Parathyroid adenoma (tissue), 2 donors: ENCODE measurements around the gene KRT77.

Experiments
- H2AFZ ChIP-seq: fragments of 300-600 bp; sonication (generic); one replicate; pipeline ENCODE4 v1.7.0; 2017; ENCODE audit warnings: antibody characterized with exemption, mild to moderate bottlenecking
- H3K27ac ChIP-seq: fragments of 300-600 bp; sonication (generic); one replicate; pipeline ENCODE4 v1.7.0; 2017
- H3K27me3 ChIP-seq: fragments of 300-600 bp; sonication (generic); one replicate; pipeline ENCODE4 v1.7.0; 2017; ENCODE audit warnings: low read length; ENCODE audit not compliant: control insufficient read depth, insufficient read depth
- H3K36me3 ChIP-seq: fragments of 300-600 bp; sonication (generic); one replicate; pipeline ENCODE4 v1.7.0; 2017; ENCODE audit warnings: low read length; ENCODE audit not compliant: control insufficient read depth, insufficient read depth
- H3K4me1 ChIP-seq: fragments of 300-600 bp; sonication (generic); one replicate; pipeline ENCODE4 v1.7.0; 2017; ENCODE audit warnings: control low read depth
- H3K4me2 ChIP-seq: fragments of 300-600 bp; sonication (generic); one replicate; pipeline ENCODE4 v1.7.0; 2017; ENCODE audit warnings: low read length
- H3K4me3 ChIP-seq: fragments of 300-600 bp; sonication (generic); one replicate; pipeline ENCODE4 v1.7.0; 2017; ENCODE audit warnings: low read depth, low read length
- H3K79me2 ChIP-seq: fragments of 300-600 bp; sonication (generic); one replicate; pipeline ENCODE4 v1.7.0; 2017; ENCODE audit warnings: control low read depth
- H3K9ac ChIP-seq: fragments of 300-600 bp; sonication (generic); one replicate; pipeline ENCODE4 v1.7.0; 2017; ENCODE audit warnings: mild to moderate bottlenecking
- H3K9me3 ChIP-seq: fragments of 300-600 bp; sonication (generic); one replicate; pipeline ENCODE4 v1.7.0; 2017; ENCODE audit warnings: low read length; ENCODE audit not compliant: control insufficient read depth
- TF ChIP-seq, protein P1 (sequence below): fragments of 300-600 bp; sonication (generic); IDR thresholded peaks from one replicate; pipeline ENCODE4 v1.7.0; 2017; ENCODE audit warnings: antibody characterized with exemption, mild to moderate bottlenecking
- donor health status: primary hyperparathyroidism.

Gene KRT77

GRCh38 chr12:52655251-52655650 lies 48.1 kb downstream of the KRT77 start:
- Histone ChIP-seq H3K9ac (no peak overlapping the region), H3K4me1 (no peaks in the 10 kb centered on the region), H3K4me3 (no peak overlapping the region), H2AFZ (no peak overlapping the region), H3K9me3 (no peaks in the 10 kb centered on the region), H3K27me3 (no peaks in the 10 kb centered on the region), H3K27ac (no peak overlapping the region), H3K4me2 (no peak overlapping the region), H3K36me3 (no peaks in the 10 kb centered on the region), H3K79me2 (no peaks in the 10 kb centered on the region)
- TF ChIP-seq, protein P1, sequence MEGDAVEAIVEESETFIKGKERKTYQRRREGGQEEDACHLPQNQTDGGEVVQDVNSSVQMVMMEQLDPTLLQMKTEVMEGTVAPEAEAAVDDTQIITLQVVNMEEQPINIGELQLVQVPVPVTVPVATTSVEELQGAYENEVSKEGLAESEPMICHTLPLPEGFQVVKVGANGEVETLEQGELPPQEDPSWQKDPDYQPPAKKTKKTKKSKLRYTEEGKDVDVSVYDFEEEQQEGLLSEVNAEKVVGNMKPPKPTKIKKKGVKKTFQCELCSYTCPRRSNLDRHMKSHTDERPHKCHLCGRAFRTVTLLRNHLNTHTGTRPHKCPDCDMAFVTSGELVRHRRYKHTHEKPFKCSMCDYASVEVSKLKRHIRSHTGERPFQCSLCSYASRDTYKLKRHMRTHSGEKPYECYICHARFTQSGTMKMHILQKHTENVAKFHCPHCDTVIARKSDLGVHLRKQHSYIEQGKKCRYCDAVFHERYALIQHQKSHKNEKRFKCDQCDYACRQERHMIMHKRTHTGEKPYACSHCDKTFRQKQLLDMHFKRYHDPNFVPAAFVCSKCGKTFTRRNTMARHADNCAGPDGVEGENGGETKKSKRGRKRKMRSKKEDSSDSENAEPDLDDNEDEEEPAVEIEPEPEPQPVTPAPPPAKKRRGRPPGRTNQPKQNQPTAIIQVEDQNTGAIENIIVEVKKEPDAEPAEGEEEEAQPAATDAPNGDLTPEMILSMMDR: no peak

GRCh38 chr12:52651726-52652261 lies 51.5 kb downstream of the KRT77 start, which contains the start of gene KRT2:
Gene KRT2, minus strand, starts transcription at chr12:52652211. Its CDS starts 69 bp downstream, at chr12:52652142.
- Histone ChIP-seq H3K27me3 (no peaks in the 10 kb centered on the region), H2AFZ (no peak within 1 kb of the TSS), H3K4me2 (no peak within 1 kb of the TSS), H3K4me1 (no peaks in the 10 kb centered on the region), H3K27ac (no peak within 1 kb of the TSS), H3K9me3 (no peaks in the 10 kb centered on the region), H3K36me3 (no peaks in the 10 kb centered on the region), H3K4me3 (no peak within 1 kb of the TSS), H3K79me2 (no peaks in the 10 kb centered on the region), H3K9ac (no peak within 1 kb of the TSS)
- TF ChIP-seq, protein P1: no peak

DNA sequence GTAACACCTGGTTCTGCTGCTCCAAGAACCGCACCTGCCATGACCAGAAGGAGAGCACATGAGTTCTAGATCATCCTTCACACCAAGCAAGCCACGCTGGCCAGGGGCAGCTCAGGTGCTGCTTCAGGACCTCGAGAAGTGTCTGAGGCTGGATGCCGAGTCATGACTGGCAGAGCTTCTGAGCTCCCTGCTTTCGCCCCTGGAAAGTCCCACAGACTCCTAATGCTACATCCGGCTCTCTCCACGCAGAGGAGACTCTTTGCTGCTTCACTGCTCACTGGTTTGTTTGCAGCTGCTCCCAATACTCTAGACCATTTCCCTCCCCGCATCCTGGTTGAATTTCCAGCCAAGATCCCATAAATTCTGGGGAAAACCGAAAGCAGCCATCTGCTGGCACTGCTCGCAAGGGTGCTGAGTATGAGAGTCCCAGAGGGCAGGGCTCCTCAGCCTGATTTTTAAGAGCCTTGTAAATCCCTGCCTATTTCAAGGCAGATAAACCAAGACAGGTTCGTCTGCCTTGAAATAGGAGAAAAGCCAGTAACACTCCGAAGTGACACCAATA lies 52.7 kb downstream of the KRT77 start:
- H3K27ac ChIP-seq: no peak overlapping the region
- H3K79me2 ChIP-seq: no peaks in the 10 kb centered on the region
- no peak overlapping the region for H2AFZ ChIP-seq
- no peaks in the 10 kb centered on the region for H3K27me3 ChIP-seq
- no peak overlapping the region for H3K9ac ChIP-seq
- H3K36me3 ChIP-seq: no peaks in the 10 kb centered on the region
- no peaks in the 10 kb centered on the region for H3K9me3 ChIP-seq
- no peaks in the 10 kb centered on the region for H3K4me1 ChIP-seq
- H3K4me3 ChIP-seq: no peak overlapping the region
- TF ChIP-seq, protein P1: no peak
- H3K4me2 ChIP-seq: no peak overlapping the region

GRCh38 chr12:52649066-52649465 lies 54.3 kb downstream of the KRT77 start:
- Histone ChIP-seq H3K4me1 (no peaks in the 10 kb centered on the region), H3K9ac (no peak overlapping the region), H3K4me2 (no peak overlapping the region), H3K9me3 (no peaks in the 10 kb centered on the region), H3K4me3 (no peak overlapping the region), H3K36me3 (no peaks in the 10 kb centered on the region), H2AFZ (no peak overlapping the region), H3K79me2 (no peaks in the 10 kb centered on the region), H3K27ac (no peak overlapping the region), H3K27me3 (no peaks in the 10 kb centered on the region)
- TF ChIP-seq, protein P1: no peak

GRCh38 chr12:52648012-52648550 lies 55.2 kb downstream of the KRT77 start:
- Histone ChIP-seq H3K9ac (no peak overlapping the region), H3K79me2 (no peaks in the 10 kb centered on the region), H3K9me3 (no peaks in the 10 kb centered on the region), H3K36me3 (no peaks in the 10 kb centered on the region), H3K4me2 (no peak overlapping the region), H2AFZ (no peak overlapping the region), H3K4me1 (no peaks in the 10 kb centered on the region), H3K27ac (no peak overlapping the region), H3K4me3 (no peak overlapping the region), H3K27me3 (no peaks in the 10 kb centered on the region)
- TF ChIP-seq, protein P1: no peak
